H9 (cell line): Measurements from ENCODE around the gene ERI3. TPM values are rescaled to one million over a fixed set of nuclear protein-coding genes. Genes with fewer than 3 reads are reported as not detected.

Source experiments
- DNase-seq: peaks from one replicate; pipeline ENCODE4 v3.0.0-alpha.2; 2017
- H2AFZ ChIP-seq: one replicate; pipeline ENCODE4 v1.6.1; 2013; ENCODE audit warnings: mild to moderate bottlenecking, low read length, control low read depth, moderate library complexity
- H2AK5ac ChIP-seq: 2 replicates; pipeline ENCODE4 v1.6.1; 2013; ENCODE audit warnings: low read length, control low read depth, mixed read lengths; ENCODE audit not compliant: insufficient read length
- H2BK120ac ChIP-seq: one replicate; pipeline ENCODE4 v1.6.1; 2013; ENCODE audit warnings: low read depth, mild to moderate bottlenecking, low read length, control low read depth, inconsistent platforms; ENCODE audit not compliant: poor library complexity, severe bottlenecking
- H2BK12ac ChIP-seq: 2 replicates; pipeline ENCODE4 v1.6.1; 2013; ENCODE audit warnings: low read length, control low read depth, mixed read lengths, low read depth; ENCODE audit not compliant: insufficient read length
- H2BK15ac ChIP-seq: 2 replicates; pipeline ENCODE4 v1.6.1; 2013; ENCODE audit warnings: low read depth, low read length, control low read depth
- H2BK20ac ChIP-seq: one replicate; pipeline ENCODE4 v1.6.1; 2013; ENCODE audit warnings: low read depth, mild to moderate bottlenecking, low read length, control low read depth, inconsistent platforms; ENCODE audit not compliant: poor library complexity, severe bottlenecking
- H2BK5ac ChIP-seq: 2 replicates; pipeline ENCODE4 v1.6.1; 2013; ENCODE audit warnings: low read length, control low read depth, mixed read lengths; ENCODE audit not compliant: insufficient read length
- H3K14ac ChIP-seq: 2 replicates; pipeline ENCODE4 v1.6.1; 2013; ENCODE audit warnings: low read length, control low read depth; ENCODE audit not compliant: insufficient read depth
- H3K18ac ChIP-seq: 2 replicates; pipeline ENCODE4 v1.6.1; 2013; ENCODE audit warnings: low read depth, mild to moderate bottlenecking, mixed read lengths, low read length, control low read depth; ENCODE audit not compliant: insufficient read length
- H3K23ac ChIP-seq: 2 replicates; pipeline ENCODE4 v1.6.1; 2013; ENCODE audit warnings: low read length, control low read depth, mixed read lengths, low read depth; ENCODE audit not compliant: insufficient read length
- H3K23me2 ChIP-seq: 2 replicates; pipeline ENCODE4 v1.6.1; 2013; ENCODE audit warnings: low read depth, mild to moderate bottlenecking, mixed read lengths, low read length, control low read depth; ENCODE audit not compliant: insufficient read length, poor library complexity, severe bottlenecking
- H3K27ac ChIP-seq: 2 replicates; pipeline ENCODE4 v1.5.1; 2013; ENCODE audit warnings: low read length, control low read depth, mixed read lengths, low read depth; ENCODE audit not compliant: insufficient read length
- H3K27me3 ChIP-seq: 2 replicates; pipeline ENCODE4 v1.6.1; 2013; ENCODE audit warnings: low read length, control low read depth, inconsistent platforms; ENCODE audit not compliant: insufficient read depth
- H3K4ac ChIP-seq: 2 replicates; pipeline ENCODE4 v1.6.1; 2013; ENCODE audit warnings: low read depth, mild to moderate bottlenecking, control low read depth, inconsistent platforms, low read length, moderate library complexity
- H3K4me1 ChIP-seq: 2 replicates; pipeline ENCODE4 v1.6.1; 2013; ENCODE audit warnings: low read length, control low read depth, inconsistent platforms; ENCODE audit not compliant: insufficient read depth
- H3K4me2 ChIP-seq: 2 replicates; pipeline ENCODE4 v1.6.1; 2013; ENCODE audit warnings: low read length, control low read depth, mixed read lengths; ENCODE audit not compliant: insufficient read length, insufficient read depth
- H3K56ac ChIP-seq: 2 replicates; pipeline ENCODE4 v1.6.1; 2013; ENCODE audit warnings: low read depth, mild to moderate bottlenecking, mixed read lengths, low read length, control low read depth; ENCODE audit not compliant: insufficient read length
- H3K79me1 ChIP-seq: 2 replicates; pipeline ENCODE4 v1.6.1; 2013; ENCODE audit warnings: low read depth, mild to moderate bottlenecking, moderate library complexity, low read length, control low read depth, inconsistent platforms; ENCODE audit not compliant: insufficient read depth, poor library complexity, severe bottlenecking
- H3K79me2 ChIP-seq: 2 replicates; pipeline ENCODE4 v1.6.1; 2013; ENCODE audit warnings: low read length, control low read depth, inconsistent platforms; ENCODE audit not compliant: insufficient read depth
- H3K9ac ChIP-seq: 2 replicates; pipeline ENCODE4 v1.6.1; 2013; ENCODE audit warnings: low read length, control low read depth, mixed read lengths; ENCODE audit not compliant: insufficient read length; ENCODE audit errors: extremely low read depth
- H3K9me3 ChIP-seq: one replicate; pipeline ENCODE4 v1.6.1; 2013; ENCODE audit warnings: low read depth, low read length, inconsistent platforms; ENCODE audit not compliant: control insufficient read depth
- H3T11ph ChIP-seq: one replicate; pipeline ENCODE4 v1.6.1; 2013; ENCODE audit warnings: mild to moderate bottlenecking, low read length, control low read depth, inconsistent platforms
- H4K20me1 ChIP-seq: one replicate; pipeline ENCODE4 v1.6.1; 2013; ENCODE audit not compliant: control insufficient read depth, insufficient read length, insufficient read depth
- H4K5ac ChIP-seq: 2 replicates; pipeline ENCODE4 v1.6.1; 2013; ENCODE audit warnings: low read depth, mild to moderate bottlenecking, mixed read lengths, low read length, control low read depth; ENCODE audit not compliant: insufficient read length
- H4K8ac ChIP-seq: replicated peaks from 2 replicates; pipeline ENCODE4 v1.6.1; 2013; ENCODE audit warnings: low read length, control low read depth, mixed read lengths, low read depth; ENCODE audit not compliant: insufficient read length
- H4K91ac ChIP-seq: 2 replicates; pipeline ENCODE4 v1.6.1; 2013; ENCODE audit warnings: low read depth, mild to moderate bottlenecking, moderate library complexity, mixed read lengths, low read length, control low read depth; ENCODE audit not compliant: insufficient read length
- H3K27ac Mint-ChIP-seq, 3 experiments: 2 replicates in 2 of 3; 3 replicates in 1 of 3; pipeline ENCODE4 v1.8.0; 2020 to 2021; ENCODE audit warnings: mixed read lengths in 3 of 3, mild to moderate bottlenecking in 1 of 3, moderate library complexity in 1 of 3
- H3K27me3 Mint-ChIP-seq: 2 replicates; pipeline ENCODE4 v1.8.0; 2021; ENCODE audit warnings: low read depth, mild to moderate bottlenecking, moderate library complexity, mixed read lengths
- H3K36me3 Mint-ChIP-seq, 3 experiments: 2 replicates in 2 of 3; 3 replicates in 1 of 3; pipeline ENCODE4 v1.8.0; 2020 to 2021; ENCODE audit warnings: low read depth in 3 of 3, mixed read lengths in 3 of 3; ENCODE audit not compliant: insufficient read depth in 1 of 3
- H3K4me1 Mint-ChIP-seq, 2 experiments: 2 replicates each; pipeline ENCODE4 v1.8.0; 2020; ENCODE audit warnings: mixed read lengths in 2 of 2
- H3K4me3 Mint-ChIP-seq, 2 experiments: 2 replicates in 1 of 2; 3 replicates in 1 of 2; pipeline ENCODE4 v1.8.0; 2020 to 2021; ENCODE audit warnings: mild to moderate bottlenecking in 2 of 2, mixed read lengths in 2 of 2, moderate library complexity in 1 of 2
- H3K9me3 Mint-ChIP-seq, 2 experiments: 2 replicates in 1 of 2; 3 replicates in 1 of 2; pipeline ENCODE4 v1.8.0; 2020; ENCODE audit warnings: mild to moderate bottlenecking in 2 of 2, mixed read lengths in 2 of 2, moderate library complexity in 1 of 2
- WGBS: extraction: QIAGEN DNeasy Blood & Tissue Kit; methylation state at CpG from one replicate; pipeline ENCODE4 v1.1.7; 2013; ENCODE audit warnings: missing lambda C conversion rate, low lambda C conversion rate, mixed read lengths; ENCODE audit not compliant: insufficient read length; ENCODE audit errors: extremely low coverage; 5-methylcytosine and 5-hydroxymethylcytosine counted together
- total RNA-seq: library from RNA; stranded (reverse); gene quantifications from 2 replicates; pipeline ENCODE4 v1.2.1, GENCODE V29; 2021
- TF ChIP-seq, protein P1 (sequence below): fragments of 200-600 bp; sonication (generic); conservative IDR thresholded peaks from 3 replicates; pipeline ENCODE4 v1.8.0; 2021; ENCODE audit warnings: antibody characterized with exemption, mild to moderate bottlenecking

The ERI3 gene
- total RNA-seq, 1 experiment from 2014 or later: 61.6 TPM

DNA sequence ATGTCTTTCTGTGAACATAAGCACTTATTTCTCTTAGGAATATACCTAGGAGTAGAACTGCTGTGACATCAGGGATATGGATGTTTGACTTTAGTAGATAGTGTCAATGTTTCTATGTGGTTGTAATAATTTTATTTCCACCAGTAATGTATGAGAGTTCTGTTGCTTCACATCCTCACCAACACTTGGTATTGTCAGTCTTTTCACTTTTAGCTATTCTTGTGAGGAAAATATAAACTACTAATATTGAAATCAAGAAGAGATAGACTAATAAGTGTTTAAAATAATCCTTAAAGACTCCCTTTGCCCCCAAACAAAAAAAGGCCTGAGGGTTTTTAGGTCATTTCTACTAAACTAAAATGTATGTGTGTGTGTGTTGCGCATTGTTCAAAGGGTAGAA lies 144.5 kb downstream of the ERI3 start:
- TF ChIP-seq, protein P1, sequence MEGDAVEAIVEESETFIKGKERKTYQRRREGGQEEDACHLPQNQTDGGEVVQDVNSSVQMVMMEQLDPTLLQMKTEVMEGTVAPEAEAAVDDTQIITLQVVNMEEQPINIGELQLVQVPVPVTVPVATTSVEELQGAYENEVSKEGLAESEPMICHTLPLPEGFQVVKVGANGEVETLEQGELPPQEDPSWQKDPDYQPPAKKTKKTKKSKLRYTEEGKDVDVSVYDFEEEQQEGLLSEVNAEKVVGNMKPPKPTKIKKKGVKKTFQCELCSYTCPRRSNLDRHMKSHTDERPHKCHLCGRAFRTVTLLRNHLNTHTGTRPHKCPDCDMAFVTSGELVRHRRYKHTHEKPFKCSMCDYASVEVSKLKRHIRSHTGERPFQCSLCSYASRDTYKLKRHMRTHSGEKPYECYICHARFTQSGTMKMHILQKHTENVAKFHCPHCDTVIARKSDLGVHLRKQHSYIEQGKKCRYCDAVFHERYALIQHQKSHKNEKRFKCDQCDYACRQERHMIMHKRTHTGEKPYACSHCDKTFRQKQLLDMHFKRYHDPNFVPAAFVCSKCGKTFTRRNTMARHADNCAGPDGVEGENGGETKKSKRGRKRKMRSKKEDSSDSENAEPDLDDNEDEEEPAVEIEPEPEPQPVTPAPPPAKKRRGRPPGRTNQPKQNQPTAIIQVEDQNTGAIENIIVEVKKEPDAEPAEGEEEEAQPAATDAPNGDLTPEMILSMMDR: no peak
- no CpG with 5 or more reads among the region's 1 CpG for WGBS

More for the DNA sequence above, 144.5 kb downstream of the ERI3 start:
- H2BK5ac ChIP-seq: no peak overlapping the region
- Mint-ChIP-seq H3K4me1 (peaks cover 10 to 15% of the 10 kb centered on the region in 2 experiments), H3K36me3 (peaks cover 4 to 11% (median 7%) of the 10 kb centered on the region in 3 experiments; a peak in 5 of 7 replicates), H3K4me3 (no peak overlapping the region), H3K27me3 (peaks cover 7% of the 10 kb centered on the region), H3K27ac (no peak overlapping the region), H3K9me3 (no peaks in the 10 kb centered on the region)
- no peak overlapping the region for H3K14ac ChIP-seq
- H3K4ac ChIP-seq: no peak overlapping the region
- H3K27ac ChIP-seq: no peak overlapping the region
- no peak overlapping the region for H2BK12ac ChIP-seq
- no peak overlapping the region for H3K9ac ChIP-seq
- H3K79me1 ChIP-seq: no peaks in the 10 kb centered on the region
- H3K23me2 ChIP-seq: peaks cover 3% of the 10 kb centered on the region
- H2BK120ac ChIP-seq: no peak overlapping the region
- no peak overlapping the region for H3T11ph ChIP-seq
- no peak for DNase-seq
- no peak overlapping the region for H2AFZ ChIP-seq
- H4K20me1 ChIP-seq: no peaks in the 10 kb centered on the region
- H2AK5ac ChIP-seq: no peak overlapping the region
- no peak overlapping the region for H4K5ac ChIP-seq
- H3K4me2 ChIP-seq: no peak overlapping the region
- H3K79me2 ChIP-seq: no peaks in the 10 kb centered on the region
- no peaks in the 10 kb centered on the region for H3K27me3 ChIP-seq
- H3K4me1 ChIP-seq: no peaks in the 10 kb centered on the region
- H3K18ac ChIP-seq: no peak overlapping the region
- H3K9me3 ChIP-seq: no peaks in the 10 kb centered on the region
- no peak overlapping the region for H4K91ac ChIP-seq
- no peak overlapping the region for H2BK20ac ChIP-seq
- H3K23ac ChIP-seq: no peak overlapping the region
- H2BK15ac ChIP-seq: no peak overlapping the region
- no peak overlapping the region for H4K8ac ChIP-seq
- no peak overlapping the region for H3K56ac ChIP-seq
